Measurements from ENCODE around the gene IL12B.
"Not testable (repeated sequence)": the region's sequence is repeated elsewhere in the genome, so short reads cannot be mapped to it uniquely, and the experiment has no call there.

The IL12B gene

GRCh38 chr5:159294921-159295320 is 35.4 kb downstream of the IL12B start:
- DNase-seq (ENCODE audit: low read depth): no peak

DNA sequence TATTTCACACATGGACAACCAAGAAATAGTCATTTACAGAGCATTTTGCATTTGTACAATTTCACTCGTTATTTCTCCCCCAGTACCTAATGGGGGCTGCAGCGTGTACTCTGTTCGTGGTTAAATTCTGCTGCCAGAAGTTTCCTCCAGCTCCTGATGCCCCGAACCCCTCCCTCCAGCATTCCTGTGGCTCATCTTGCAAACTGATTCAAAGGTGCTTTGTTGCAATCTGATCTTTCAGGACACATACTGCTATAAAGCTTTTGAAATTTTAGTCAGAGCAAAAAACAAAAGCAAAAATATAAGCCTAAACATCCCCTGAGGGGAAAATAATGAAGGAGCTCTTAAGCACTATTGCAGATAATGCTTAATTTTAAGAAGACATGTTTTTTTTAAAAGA is 39.5 kb downstream of the IL12B start:
- DNase-seq (ENCODE audit: low read depth): no peak

GRCh38 chr5:159286420-159287035 is 43.8 kb downstream of the IL12B start:
- no peak for DNase-seq (ENCODE audit: low read depth)

DNA sequence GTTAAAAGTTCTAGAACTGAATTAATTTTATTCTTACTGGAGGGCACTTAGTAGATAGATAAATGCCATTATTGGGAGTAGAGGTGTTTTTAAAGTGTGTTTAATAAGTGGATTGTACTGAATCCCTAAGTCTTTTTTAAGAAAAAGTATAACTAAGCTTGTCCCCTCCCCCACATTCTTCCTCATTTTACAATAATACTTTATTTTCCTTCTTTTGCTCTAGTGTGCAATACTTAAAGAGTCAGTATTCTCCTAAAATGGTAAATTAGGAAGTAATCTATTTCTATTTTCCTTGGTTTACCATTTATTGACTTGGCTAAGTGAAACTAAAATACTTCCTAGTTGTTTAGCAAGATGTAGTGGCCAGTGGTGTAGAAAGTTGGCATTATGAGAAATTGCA is 55.6 kb downstream of the IL12B start:
- no peak for DNase-seq (ENCODE audit: low read depth)

DNA sequence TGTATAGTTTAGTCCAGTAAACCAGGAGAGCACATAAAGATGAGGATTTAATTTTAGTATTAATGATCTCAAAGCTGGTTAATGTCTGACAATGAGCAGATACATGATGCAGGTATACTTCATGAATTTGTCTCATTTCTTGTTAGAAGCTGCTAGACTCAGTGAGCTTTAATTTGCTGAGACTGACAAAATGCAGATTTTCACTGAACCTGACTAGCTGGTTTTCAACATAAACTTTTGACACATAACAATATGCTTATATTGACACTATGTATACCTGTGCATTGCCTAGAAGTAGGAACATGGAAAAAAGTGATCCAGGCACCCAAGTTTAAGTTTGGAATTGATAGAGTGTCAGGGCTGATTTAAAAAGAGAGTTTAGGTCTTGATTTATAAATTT is 56.4 kb downstream of the IL12B start:
- no peak for DNase-seq (ENCODE audit: low read depth)

GRCh38 chr5:159269723-159270122 is 60.6 kb downstream of the IL12B start:
- no peak for DNase-seq (ENCODE audit: low read depth)

DNA sequence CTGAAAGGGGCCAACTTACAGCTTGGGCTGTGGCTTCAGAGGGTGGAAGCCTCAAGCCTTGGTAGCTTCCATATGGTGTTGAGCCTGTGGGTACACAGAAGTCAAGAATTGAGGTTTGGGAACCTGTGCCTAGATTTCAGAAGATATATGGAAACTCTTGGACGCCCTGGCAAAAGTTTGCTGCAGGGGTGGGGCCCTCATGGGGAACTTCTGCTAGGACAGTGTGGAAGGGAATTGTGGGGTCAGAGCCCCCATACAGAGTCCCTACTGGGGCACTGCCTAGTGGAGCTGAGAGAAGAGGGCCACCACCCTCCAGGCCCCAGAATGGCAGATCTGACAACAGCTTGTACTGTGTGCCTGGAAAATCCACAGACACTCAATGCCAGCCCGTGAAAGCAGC is 63.5 kb downstream of the IL12B start:
- not testable (repeated sequence) for DNase-seq (ENCODE audit: low read depth)
